ENCODE data around the gene CBFA2T3.

The CBFA2T3 gene

DNA sequence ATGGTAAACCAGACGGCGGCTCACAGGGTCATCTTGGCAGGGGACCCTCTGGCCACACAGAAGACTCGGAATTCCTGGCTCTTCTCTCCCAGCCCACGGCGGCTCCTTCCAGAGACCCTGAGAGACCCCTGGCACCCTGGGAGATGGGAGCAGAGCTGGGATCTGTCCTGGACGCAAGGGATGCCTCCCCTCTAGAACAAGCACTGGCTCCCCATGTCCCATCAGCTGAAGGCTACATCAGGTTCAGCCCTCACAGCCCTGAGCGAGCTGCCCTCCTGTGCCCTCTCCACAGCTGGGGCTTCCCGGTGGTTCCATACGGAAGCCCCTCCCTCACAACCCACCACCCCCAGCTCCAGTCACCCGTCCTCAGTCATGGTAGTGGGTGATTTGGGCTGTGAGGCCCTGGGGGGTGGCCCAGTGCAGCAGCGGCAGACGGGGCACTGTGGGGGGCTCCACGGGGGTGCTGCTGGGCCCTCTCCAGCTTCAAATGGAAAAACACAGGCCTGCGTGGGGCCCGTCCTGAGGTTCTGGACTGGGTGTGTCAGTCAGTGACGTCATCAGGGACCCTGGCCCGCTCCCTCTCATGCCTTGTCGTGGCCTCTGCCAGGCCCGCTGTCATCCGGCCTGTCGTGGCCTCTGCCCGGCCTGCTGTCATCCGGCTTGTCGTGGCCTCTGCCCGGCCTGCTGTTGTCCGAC lies 13.0 kb upstream of the CBFA2T3 start:
- peaks cover 3% of the 10 kb centered on the region for H3K4me1 Mint-ChIP-seq
- H3K9me3 Mint-ChIP-seq = no peaks in the 10 kb centered on the region
- no peaks in the 10 kb centered on the region for H3K36me3 Mint-ChIP-seq (ENCODE audit: low read depth)
- H3K27me3 Mint-ChIP-seq (ENCODE audit: low read depth) = peaks cover 28% of the 10 kb centered on the region
- H3K27ac Mint-ChIP-seq = no peak overlapping the region
- no peak overlapping the region for H3K4me3 Mint-ChIP-seq
- TF ChIP-seq CTCF (IDR thresholded peaks at IDR 0.05; ENCODE audit: unreplicated experiment in 3 of 3) = no peak

DNA sequence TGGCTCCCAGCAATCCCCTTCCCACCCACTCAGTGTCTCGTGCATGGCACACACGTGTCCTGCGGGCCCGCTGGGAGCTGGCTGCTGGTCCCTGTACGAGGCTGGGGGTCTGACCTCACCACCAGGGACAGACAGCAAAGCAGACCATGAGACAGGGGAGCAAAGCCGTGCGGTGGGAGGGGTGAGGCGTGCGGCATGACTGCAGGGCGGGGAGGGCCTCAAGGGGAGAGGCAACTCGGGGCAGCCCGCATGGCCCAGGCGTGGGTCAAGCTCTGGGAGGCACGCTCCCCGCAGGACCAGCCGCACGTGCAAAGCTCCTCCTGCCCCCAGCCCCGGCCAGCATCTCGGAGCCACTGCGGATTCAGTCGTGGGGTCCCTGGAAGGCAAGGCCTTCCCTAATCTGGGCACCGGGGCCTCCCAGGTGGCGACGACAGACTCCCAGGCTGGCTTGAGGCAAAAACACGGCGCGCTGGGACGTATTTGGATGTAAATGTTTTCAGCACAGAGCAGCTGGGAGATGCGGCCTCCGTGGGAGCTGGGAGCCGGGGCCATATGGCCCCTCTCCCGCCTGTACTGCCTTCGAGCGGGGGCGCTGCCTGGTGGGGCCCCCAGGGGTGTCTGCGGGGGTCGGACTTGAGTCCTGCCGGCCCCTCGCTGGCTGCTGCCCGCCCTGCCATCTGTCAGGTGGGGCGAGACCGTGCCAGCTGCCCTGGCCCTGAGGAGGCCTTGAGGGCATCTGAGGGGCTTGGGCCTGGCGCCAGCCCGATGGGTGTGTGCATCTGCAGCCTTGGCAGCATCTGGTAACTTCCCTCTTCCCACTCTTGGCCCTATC lies 12.2 kb upstream of the CBFA2T3 start:
- Mint-ChIP-seq H3K9me3 (no peaks in the 10 kb centered on the region), H3K4me3 (no peak overlapping the region), H3K27ac (no peak overlapping the region), H3K36me3 (ENCODE audit: low read depth) (no peaks in the 10 kb centered on the region), H3K4me1 (no peaks in the 10 kb centered on the region), H3K27me3 (ENCODE audit: low read depth) (peaks cover 31% of the 10 kb centered on the region)
- TF ChIP-seq CTCF (IDR thresholded peaks at IDR 0.05; ENCODE audit: unreplicated experiment in 3 of 3) = no peak

GRCh38 chr16:88985521-88985920 lies 8.5 kb upstream of the CBFA2T3 start:
- no peak for TF ChIP-seq CTCF (IDR thresholded peaks at IDR 0.05; ENCODE audit: unreplicated experiment in 3 of 3)
- H3K27me3 Mint-ChIP-seq (ENCODE audit: low read depth) = peaks cover 26% of the 10 kb centered on the region
- H3K4me1 Mint-ChIP-seq = no peaks in the 10 kb centered on the region
- H3K36me3 Mint-ChIP-seq (ENCODE audit: low read depth) = no peaks in the 10 kb centered on the region
- no peak overlapping the region for H3K27ac Mint-ChIP-seq
- H3K4me3 Mint-ChIP-seq = no peak overlapping the region
- H3K9me3 Mint-ChIP-seq = no peaks in the 10 kb centered on the region

DNA sequence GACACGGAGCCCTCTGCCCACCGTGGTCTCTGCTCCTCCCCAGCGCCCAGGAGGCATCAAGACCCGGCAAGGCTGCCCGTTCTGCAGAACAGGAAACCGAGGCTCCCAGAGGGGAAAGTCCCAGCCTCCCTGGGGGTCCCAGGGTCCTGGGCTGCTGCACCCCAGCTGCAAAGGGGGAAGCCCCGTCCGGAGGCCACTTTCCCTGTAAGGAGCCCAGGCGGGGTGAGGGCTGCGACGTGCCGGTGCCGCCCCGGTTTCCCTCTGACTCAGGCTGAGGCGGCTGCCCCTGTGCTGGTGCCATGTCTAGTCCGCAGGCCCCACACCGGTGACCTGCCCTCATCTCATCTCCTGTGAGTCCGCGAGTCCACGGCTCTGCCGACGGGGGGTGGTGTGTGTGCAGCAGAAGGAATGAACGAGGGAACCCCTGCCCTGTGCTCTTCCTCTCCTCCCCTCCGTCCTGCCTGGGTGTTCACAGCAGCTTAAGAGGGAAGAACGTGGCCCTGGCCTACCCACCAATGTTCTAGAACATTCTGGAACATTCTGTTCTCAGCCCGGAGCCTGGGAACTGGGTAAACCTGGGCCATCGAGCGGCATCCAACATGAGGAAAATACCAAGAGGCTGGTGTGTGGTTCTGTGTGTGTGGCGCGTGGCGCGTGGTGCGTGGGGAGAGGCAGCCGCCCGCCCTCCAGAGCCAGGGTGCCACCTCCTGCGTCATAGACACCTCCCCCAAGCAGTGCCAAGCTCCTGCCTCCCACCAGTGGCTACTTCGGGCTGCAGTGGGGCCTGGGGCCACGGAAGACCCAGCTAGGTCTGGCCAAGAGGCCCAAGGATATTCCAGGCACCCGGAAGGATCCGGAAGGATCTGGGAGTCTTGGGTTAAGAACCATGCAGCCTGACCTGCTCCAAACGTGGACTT lies 7.0 kb upstream of the CBFA2T3 start:
- Mint-ChIP-seq H3K27me3 (ENCODE audit: low read depth) (peaks cover 25% of the 10 kb centered on the region), H3K27ac (no peak overlapping the region), H3K9me3 (no peaks in the 10 kb centered on the region), H3K36me3 (ENCODE audit: low read depth) (no peaks in the 10 kb centered on the region), H3K4me1 (no peaks in the 10 kb centered on the region), H3K4me3 (no peak overlapping the region)
- TF ChIP-seq CTCF (IDR thresholded peaks at IDR 0.05; ENCODE audit: unreplicated experiment in 3 of 3) = no peak

GRCh38 chr16:88983165-88983564 lies 6.2 kb upstream of the CBFA2T3 start:
- Mint-ChIP-seq H3K27ac (no peak overlapping the region), H3K4me1 (no peaks in the 10 kb centered on the region), H3K4me3 (no peak overlapping the region), H3K9me3 (no peaks in the 10 kb centered on the region), H3K27me3 (ENCODE audit: low read depth) (peaks cover 23% of the 10 kb centered on the region), H3K36me3 (ENCODE audit: low read depth) (no peaks in the 10 kb centered on the region)
- TF ChIP-seq CTCF (IDR thresholded peaks at IDR 0.05; ENCODE audit: unreplicated experiment in 3 of 3) = no peak

All from nephron (organoid).